T-helper 17 cell (primary cell): ENCODE data around the gene OR10V1. TPM values are rescaled to one million over a fixed set of nuclear protein-coding genes. Genes with fewer than 3 reads are reported as not detected.

Experiments used
- ATAC-seq: fragments of 150-1000 bp; cut with Tn5 transposase; 2 replicates; pipeline ENCODE4 v1.10.0; 2021; ENCODE audit warnings: mild to moderate bottlenecking, moderate library complexity
- DNase-seq, 3 donors: peaks; one replicate each; pipeline versions ENCODE4 v3.0.0 to v3.0.0-alpha.2; 2020 to 2021
- H3K9me3 ChIP-seq: one replicate; pipeline ENCODE4 v1.7.0; 2013; ENCODE audit warnings: low read length, mild to moderate bottlenecking; ENCODE audit not compliant: control insufficient read depth, poor library complexity, severe bottlenecking
- H3K27ac Mint-ChIP-seq: one replicate; pipeline ENCODE4 v1.8.0; 2022; ENCODE audit warnings: mild to moderate bottlenecking, moderate library complexity, mixed read lengths
- H3K27me3 Mint-ChIP-seq: one replicate; pipeline ENCODE4 v1.8.0; 2022; ENCODE audit warnings: mixed read lengths
- H3K36me3 Mint-ChIP-seq: one replicate; pipeline ENCODE4 v1.8.0; 2022; ENCODE audit warnings: low read depth, mixed read lengths
- H3K4me1 Mint-ChIP-seq: one replicate; pipeline ENCODE4 v1.8.0; 2022; ENCODE audit warnings: mild to moderate bottlenecking, mixed read lengths
- H3K4me3 Mint-ChIP-seq: one replicate; pipeline ENCODE4 v1.8.0; 2022; ENCODE audit warnings: mild to moderate bottlenecking, moderate library complexity, mixed read lengths
- total RNA-seq, 4 donors: library from RNA in 2 of 4; stranded (reverse) in 2 of 4; gene quantifications; one replicate each; pipeline ENCODE4 v1.2.3 and lab custom pipeline; 2022 to 2026

Gene OR10V1, protein sequence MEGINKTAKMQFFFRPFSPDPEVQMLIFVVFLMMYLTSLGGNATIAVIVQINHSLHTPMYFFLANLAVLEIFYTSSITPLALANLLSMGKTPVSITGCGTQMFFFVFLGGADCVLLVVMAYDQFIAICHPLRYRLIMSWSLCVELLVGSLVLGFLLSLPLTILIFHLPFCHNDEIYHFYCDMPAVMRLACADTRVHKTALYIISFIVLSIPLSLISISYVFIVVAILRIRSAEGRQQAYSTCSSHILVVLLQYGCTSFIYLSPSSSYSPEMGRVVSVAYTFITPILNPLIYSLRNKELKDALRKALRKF
- total RNA-seq (not detected), total RNA-seq (lab: John Stamatoyannopoulos, UW) (0 reads per million in 2 donors)

DNA sequence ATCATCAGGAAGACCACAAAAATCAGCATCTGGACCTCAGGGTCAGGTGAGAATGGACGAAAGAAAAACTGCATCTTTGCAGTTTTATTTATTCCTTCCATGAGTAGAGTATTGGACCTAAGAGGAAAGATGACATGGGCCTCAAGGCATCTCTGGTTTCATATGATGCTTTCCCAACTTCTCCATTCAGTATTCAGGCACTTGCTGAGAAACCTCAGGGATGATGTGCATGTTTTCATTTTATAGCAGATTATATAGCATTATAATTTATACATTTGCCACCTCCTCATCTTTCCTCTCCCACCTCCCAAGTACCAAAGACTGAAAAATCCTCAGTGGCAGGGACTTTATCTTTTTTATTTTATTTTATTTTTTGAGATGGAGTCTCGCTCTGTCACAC, at the start of gene OR10V1:
Gene OR10V1 (minus strand): TSS at position 101 of the 400 bp plus-strand sequence. CDS start 0 bp downstream, at position 101.
- DNase-seq: no peak
- ATAC-seq: no peak
- no peak within 1 kb of the TSS for H3K27ac Mint-ChIP-seq

DNA sequence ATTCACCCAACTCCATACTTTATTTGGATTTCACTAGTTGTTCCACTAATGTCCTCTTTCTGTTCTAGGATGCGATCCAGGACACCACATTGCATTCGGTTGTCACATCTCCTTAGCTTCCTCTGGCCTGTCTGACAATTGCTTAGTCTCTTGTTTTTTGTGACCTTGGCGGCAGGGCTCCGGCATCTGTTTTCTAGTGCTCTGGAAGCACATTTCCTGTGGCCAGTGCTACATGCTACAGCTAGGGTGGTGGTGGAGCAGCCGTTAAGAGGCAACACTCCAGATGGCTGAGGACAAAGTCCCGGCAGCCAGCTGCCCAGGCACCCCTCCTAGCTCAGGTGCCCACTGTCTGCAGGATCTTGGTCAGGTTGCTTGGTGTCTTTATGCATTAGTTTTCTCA, 48.3 kb upstream of the OR10V1 start:
- DNase-seq (no peak), ATAC-seq (no peak)
- Mint-ChIP-seq H3K27ac (no peak overlapping the region), H3K4me3 (no peak overlapping the region), H3K4me1 (peaks cover 19% of the 10 kb centered on the region), H3K27me3 (no peaks in the 10 kb centered on the region), H3K36me3 (no peaks in the 10 kb centered on the region)
- H3K9me3 ChIP-seq: no peaks in the 10 kb centered on the region

More for the DNA sequence above, at the start of gene OR10V1:
- Mint-ChIP-seq H3K36me3 (peaks cover 2% of the 10 kb centered on the region), H3K4me3 (no peak within 1 kb of the TSS), H3K4me1 (no peaks in the 10 kb centered on the region), H3K27me3 (peaks cover 41% of the 10 kb centered on the region)
- H3K9me3 ChIP-seq: no peaks in the 10 kb centered on the region

DNA sequence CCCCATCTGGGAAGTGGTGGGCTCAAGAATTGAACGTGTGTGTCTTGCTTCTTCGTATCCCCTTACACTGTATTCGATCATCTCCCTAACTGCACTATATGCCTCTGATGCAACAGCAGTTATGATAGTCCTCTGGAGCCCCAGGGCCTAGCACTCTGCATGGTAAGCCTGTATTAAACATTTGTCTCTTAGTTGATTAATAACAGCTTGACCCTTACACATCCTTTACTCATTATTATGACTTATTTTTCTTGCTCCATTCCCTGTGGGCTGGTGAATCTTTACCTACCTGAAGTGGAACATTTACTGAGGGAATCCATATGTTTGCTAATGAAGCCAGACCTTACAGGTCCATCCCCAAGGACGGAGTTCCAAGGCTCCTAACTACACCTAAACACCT, 47.1 kb upstream of the OR10V1 start:
- H3K4me3 Mint-ChIP-seq: no peak overlapping the region
- no peaks in the 10 kb centered on the region for H3K36me3 Mint-ChIP-seq
- H3K27me3 Mint-ChIP-seq: no peaks in the 10 kb centered on the region
- H3K9me3 ChIP-seq: no peaks in the 10 kb centered on the region
- ATAC-seq: no peak
- H3K27ac Mint-ChIP-seq: no peak overlapping the region
- H3K4me1 Mint-ChIP-seq: peaks cover 21% of the 10 kb centered on the region
- no peak for DNase-seq

DNA sequence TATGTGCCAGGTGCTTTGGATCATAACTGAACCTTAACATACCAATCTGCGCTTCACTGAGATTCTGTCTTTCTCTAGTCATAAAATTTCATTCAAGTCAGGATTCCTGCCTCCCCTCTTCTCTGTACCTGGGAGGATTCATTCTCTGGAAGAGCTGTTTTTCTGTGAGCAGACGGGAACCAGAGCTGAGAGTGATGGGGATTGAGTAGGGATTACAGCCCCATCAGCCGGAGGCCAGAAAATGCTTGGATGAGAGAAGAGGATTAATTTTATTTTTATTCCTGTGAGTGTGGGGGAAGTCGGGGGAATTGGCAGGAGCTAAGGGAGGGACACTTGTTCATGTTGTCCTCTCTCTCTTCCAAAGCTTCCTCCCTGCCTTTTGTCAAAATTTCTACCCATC, 46.3 kb upstream of the OR10V1 start:
- no peak for ATAC-seq
- no peaks in the 10 kb centered on the region for H3K36me3 Mint-ChIP-seq
- H3K4me1 Mint-ChIP-seq: peaks cover 17% of the 10 kb centered on the region

DNA sequence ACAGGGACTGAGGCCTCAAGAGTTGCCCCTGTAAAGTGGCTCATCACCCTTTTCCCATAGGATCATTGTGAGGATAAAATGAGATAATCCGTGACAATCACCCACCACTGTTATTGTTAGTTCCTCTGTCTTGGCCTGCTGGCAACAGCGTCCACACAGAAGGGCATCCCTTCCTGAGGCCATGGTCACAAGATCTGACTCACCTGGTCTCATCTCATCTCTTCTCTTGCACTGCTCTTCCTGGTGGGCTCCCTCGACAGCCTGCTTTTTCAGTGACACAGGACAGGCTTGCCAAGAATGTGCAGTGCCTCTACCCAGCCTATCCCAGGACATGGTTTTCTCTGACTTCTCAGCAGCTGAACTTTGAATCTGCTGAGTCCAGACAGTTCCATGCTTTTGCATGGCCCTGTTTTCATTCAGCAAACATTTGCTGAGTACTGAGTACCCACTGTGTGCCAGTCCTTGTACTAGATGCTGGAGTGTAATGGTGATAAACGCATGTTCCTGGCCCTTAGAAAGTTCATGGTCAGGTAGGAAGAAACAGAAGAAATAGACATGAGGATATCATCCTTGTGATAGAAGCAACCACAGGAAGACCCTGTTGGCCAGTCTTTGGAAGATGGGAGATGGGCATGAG, 44.9 kb upstream of the OR10V1 start:
- no peak overlapping the region for H3K27ac Mint-ChIP-seq
- no peak for DNase-seq
- H3K27me3 Mint-ChIP-seq: no peaks in the 10 kb centered on the region
- no peaks in the 10 kb centered on the region for H3K36me3 Mint-ChIP-seq
- no peak overlapping the region for H3K4me3 Mint-ChIP-seq
- H3K9me3 ChIP-seq: no peaks in the 10 kb centered on the region
- peaks cover 24% of the 10 kb centered on the region for H3K4me1 Mint-ChIP-seq
- ATAC-seq: no peak

More for the DNA sequence above, 46.3 kb upstream of the OR10V1 start:
- H3K9me3 ChIP-seq: no peaks in the 10 kb centered on the region
- no peaks in the 10 kb centered on the region for H3K27me3 Mint-ChIP-seq
- DNase-seq: no peak
- no peak overlapping the region for H3K4me3 Mint-ChIP-seq
- H3K27ac Mint-ChIP-seq: no peak overlapping the region

DNA sequence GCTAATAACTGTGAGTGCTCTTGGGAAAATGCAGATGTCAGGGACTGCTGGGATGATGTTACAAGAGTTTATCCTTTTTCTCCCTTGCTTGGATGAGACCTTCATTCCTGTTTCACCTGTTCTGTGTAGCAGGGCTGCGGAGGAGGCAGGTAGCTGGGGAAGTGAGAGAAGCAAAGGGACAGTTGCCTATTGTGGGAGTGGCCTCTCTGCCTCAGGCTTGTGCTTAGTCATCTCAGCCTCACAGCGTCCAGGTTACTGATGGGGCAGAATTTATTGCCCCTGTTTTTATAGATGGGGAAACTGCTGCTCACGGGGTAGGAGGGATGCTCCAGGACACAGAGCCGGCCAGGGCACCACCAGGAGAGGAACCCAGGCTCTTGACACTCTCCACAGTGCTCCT, 43.2 kb upstream of the OR10V1 start:
- Mint-ChIP-seq H3K27ac (peak overlapping the region; percentile 19), H3K4me1 (peaks cover 20% of the 10 kb centered on the region), H3K4me3 (peak overlapping the region; percentile 97), H3K36me3 (no peaks in the 10 kb centered on the region), H3K27me3 (no peaks in the 10 kb centered on the region)
- ATAC-seq (no peak), DNase-seq (no peak)
- no peaks in the 10 kb centered on the region for H3K9me3 ChIP-seq

DNA sequence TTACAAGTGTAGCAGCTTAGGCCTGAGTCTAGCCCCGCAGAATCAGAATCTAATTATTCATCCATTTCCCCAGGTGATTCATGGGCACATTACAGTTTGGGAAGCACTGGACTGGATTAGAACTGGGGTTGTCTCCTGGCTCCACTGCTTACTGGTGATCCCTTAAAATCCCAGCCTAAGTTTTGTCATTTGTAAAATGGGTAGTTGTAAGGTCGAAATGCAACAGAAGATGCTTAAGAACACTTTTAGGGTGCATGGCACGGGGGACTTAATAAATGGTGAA, 42.9 kb upstream of the OR10V1 start:
- H3K9me3 ChIP-seq: no peaks in the 10 kb centered on the region
- Mint-ChIP-seq H3K27ac (peak overlapping the region; percentile 19), H3K4me3 (peak overlapping the region; percentile 97), H3K36me3 (no peaks in the 10 kb centered on the region), H3K27me3 (no peaks in the 10 kb centered on the region), H3K4me1 (peaks cover 20% of the 10 kb centered on the region)
- DNase-seq: no peak
- no peak for ATAC-seq

DNA sequence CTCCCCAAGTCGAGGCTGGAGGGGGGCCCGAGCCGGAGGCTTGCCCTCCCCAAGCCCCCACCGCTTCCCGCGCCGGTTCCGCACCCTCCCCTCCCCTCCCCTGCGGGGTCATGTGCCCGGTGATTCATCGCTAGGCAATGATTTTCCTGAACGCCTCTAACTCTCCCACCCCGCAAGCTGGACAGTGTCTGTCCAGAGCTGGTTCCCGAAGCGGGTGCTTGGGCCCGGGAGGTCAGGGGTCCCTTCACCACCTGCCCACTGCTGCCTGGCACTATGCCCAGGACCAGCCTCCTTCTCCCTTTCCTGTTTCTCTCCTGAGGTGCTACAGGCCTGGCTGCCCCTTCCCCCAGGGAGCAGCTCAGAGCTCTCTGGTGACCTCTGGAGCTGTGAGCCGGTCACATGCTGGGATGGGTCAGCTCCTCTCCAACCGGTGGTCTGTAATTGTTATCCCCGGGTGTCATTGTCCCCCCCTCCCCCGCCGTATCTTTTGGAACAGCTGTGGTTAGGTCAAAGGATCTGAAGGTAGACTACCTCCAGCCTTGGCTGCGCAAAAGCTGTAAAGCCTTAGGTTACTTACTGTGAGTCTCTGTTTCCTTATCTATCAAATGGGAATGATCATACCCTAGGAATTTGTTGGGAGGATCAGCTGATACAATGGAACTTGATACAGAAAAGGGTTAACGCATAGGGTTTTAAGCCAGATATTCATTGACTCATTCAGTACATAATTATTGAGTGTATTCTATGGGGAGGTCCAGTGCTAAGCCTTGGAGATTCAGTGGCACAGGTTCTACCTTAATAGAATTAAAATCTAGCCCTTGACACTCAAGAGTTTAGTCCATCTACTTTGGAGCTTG, 42.3 kb upstream of the OR10V1 start:
- H3K27ac Mint-ChIP-seq: peak overlapping the region; percentile 19
- peak in 1 of 3 donors; percentile 46 for DNase-seq
- no peaks in the 10 kb centered on the region for H3K27me3 Mint-ChIP-seq

DNA sequence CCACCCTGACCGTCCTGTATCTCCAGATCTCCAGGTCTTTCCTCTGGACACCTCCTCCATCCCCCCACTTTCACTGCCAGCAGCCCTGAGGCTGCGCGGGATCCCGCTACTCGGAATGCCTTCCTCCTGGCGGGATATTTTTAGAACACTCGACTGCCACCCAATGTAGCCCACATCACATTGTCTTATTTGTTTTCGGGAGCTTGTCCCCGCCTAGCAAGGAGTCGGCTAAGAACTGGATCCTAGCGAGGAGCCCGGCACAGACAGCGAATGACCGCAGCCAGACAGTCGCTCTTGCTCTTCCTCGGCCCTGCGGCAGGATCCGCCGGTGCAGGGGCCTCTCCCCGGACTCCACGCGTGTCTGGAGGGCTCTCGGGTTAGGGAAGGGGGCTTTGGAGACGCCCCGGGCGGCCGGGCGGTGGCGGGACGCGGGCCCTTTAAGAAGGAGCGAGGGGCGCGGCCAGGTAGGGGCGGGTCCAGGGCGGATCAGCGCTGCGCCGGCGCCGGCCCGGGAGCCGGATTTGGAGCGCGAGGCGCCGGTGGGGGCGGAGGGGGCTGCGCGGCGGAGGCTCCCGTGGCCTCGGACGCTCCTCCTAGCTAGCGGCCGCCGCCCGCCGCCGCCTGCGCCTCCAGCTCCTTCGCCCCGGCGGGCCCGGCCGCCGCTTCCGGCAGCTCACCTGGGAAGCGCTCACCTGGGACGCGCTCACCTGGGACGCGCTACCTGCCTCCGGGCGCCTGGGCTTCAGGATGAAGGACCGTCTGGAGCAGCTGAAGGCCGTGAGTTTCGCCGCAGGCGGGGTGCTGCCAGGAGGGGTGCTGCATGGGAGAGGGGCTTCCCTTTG, 41.4 kb upstream of the OR10V1 start, which contains the start of gene STX3:
Gene STX3 (plus strand): TSS at position 518 of the 842 bp plus-strand sequence. CDS start 230 bp downstream, at position 748.
- Mint-ChIP-seq H3K4me3 (peak within 1 kb of the TSS; percentile 97), H3K27me3 (peaks cover 6% of the 10 kb centered on the region), H3K27ac (peak within 1 kb of the TSS; percentile 81), H3K36me3 (no peaks in the 10 kb centered on the region), H3K4me1 (peaks cover 18% of the 10 kb centered on the region)
- DNase-seq: peak; percentile 54 to 70 (median 69)
- peak; percentile 88 for ATAC-seq
- no peaks in the 10 kb centered on the region for H3K9me3 ChIP-seq

More for the DNA sequence above, 42.3 kb upstream of the OR10V1 start:
- Mint-ChIP-seq H3K4me3 (peak overlapping the region; percentile 97), H3K36me3 (no peaks in the 10 kb centered on the region), H3K4me1 (peaks cover 20% of the 10 kb centered on the region)
- H3K9me3 ChIP-seq: no peaks in the 10 kb centered on the region
- ATAC-seq: peak; percentile 52

DNA sequence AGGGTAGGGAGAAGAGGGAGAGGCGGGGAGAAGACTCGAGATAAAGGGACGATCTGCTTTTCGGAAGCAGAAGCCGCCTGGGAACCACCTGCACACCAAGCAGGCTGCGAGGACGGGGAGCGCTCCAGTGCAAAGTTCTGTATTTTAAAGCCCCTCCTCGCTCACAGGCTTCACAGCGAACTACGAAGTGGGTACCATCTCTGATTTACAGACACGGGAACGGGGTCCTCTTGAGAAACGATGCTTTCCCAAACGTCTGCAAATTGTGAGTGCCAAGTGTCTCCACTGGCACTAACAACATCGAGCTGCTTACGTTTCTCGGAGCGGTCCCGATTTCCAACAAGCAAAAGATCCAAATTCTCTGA, 40.8 kb upstream of the OR10V1 start:
- H3K4me1 Mint-ChIP-seq: peaks cover 18% of the 10 kb centered on the region
- ATAC-seq (peak; percentile 42), DNase-seq (peak in 1 of 3 donors; percentile 18)
- H3K36me3 Mint-ChIP-seq: no peaks in the 10 kb centered on the region
- H3K27ac Mint-ChIP-seq: peak overlapping the region; percentile 81
- H3K4me3 Mint-ChIP-seq: peak overlapping the region; percentile 97
- H3K9me3 ChIP-seq: no peaks in the 10 kb centered on the region
- H3K27me3 Mint-ChIP-seq: peaks cover 9% of the 10 kb centered on the region

DNA sequence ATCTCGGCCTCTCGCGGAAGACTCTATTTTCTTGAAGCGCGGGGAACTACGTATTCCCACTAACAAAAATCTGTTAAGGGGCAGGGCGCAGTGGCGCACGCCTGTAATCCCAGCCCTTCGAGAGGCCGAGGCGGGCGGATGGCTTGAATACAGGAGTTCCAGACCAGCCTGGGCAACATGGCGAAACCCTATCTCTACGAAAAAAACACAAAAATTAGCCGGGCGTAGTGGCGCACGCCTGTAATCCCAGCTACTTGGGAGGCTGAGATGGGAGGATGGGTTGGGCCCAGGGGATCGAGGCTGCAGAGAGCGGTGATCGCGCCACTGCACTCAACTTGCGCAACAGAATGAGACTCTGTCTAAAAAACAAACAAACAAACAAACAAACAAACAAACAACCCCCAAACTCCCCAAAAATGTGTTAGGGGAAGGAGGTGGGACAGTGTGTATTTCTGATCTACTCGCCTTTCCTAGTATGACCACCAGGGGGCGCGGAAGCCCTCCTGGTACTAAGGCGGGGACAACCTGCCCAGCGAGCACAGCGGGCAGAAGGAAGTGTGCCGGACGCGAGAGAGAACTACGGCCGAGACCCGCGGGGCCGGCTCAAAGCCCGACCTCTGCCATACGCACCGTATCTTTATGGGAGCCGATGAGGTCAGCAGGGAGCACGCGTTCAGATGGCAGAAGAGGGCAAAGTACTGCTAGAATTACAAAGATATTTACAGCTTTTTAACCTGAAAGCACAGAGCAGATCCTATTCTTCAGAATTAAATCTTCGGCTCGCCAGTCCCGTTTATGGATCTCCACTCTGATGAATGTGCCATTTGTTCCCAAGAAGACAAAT, 40.2 kb upstream of the OR10V1 start:
- Mint-ChIP-seq H3K36me3 (no peaks in the 10 kb centered on the region), H3K27ac (peak overlapping the region; percentile 81), H3K27me3 (peaks cover 15% of the 10 kb centered on the region), H3K4me3 (peak overlapping the region; percentile 97), H3K4me1 (peaks cover 18% of the 10 kb centered on the region)
- no peaks in the 10 kb centered on the region for H3K9me3 ChIP-seq
- peak; percentile 73 for ATAC-seq
- DNase-seq: peak; percentile 69 to 75 (median 73)

DNA sequence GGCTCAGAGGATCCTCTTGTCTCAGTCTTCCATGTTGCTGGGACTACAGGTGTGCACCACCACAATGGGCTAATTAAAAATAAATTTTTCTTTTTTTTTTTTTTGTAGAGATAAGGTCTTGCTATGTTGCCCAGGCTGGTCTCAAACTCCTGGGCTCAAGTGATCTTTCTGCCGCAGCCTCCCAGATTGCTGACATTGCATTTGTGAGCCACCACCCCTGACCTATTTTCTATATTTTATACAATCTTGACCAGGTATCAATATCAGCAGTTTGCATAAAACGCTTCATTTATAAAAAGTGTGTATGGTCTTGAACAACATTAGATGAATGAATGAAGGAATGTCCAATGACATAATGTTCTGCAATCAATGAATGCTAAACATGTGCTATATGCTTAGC, 32.5 kb upstream of the OR10V1 start:
- no peak for DNase-seq
- H3K4me3 Mint-ChIP-seq: no peak overlapping the region
- no peak for ATAC-seq
- peaks cover 5% of the 10 kb centered on the region for H3K36me3 Mint-ChIP-seq
- peaks cover 4% of the 10 kb centered on the region for H3K4me1 Mint-ChIP-seq
- no peak overlapping the region for H3K27ac Mint-ChIP-seq
- peaks cover 55% of the 10 kb centered on the region for H3K27me3 Mint-ChIP-seq
- no peaks in the 10 kb centered on the region for H3K9me3 ChIP-seq
